ENCODE results near the gene POLA2.

POLA2 gene

GRCh38 chr11:65279279-65279678 is 17.5 kb downstream of the POLA2 start:
- DNase-seq (ENCODE audit: extremely low read depth, low read depth): no peak
- TF ChIP-seq, protein P1, sequence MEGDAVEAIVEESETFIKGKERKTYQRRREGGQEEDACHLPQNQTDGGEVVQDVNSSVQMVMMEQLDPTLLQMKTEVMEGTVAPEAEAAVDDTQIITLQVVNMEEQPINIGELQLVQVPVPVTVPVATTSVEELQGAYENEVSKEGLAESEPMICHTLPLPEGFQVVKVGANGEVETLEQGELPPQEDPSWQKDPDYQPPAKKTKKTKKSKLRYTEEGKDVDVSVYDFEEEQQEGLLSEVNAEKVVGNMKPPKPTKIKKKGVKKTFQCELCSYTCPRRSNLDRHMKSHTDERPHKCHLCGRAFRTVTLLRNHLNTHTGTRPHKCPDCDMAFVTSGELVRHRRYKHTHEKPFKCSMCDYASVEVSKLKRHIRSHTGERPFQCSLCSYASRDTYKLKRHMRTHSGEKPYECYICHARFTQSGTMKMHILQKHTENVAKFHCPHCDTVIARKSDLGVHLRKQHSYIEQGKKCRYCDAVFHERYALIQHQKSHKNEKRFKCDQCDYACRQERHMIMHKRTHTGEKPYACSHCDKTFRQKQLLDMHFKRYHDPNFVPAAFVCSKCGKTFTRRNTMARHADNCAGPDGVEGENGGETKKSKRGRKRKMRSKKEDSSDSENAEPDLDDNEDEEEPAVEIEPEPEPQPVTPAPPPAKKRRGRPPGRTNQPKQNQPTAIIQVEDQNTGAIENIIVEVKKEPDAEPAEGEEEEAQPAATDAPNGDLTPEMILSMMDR (IDR thresholded peaks at IDR 0.05; ENCODE audit: low read depth, low read length): no peak

GRCh38 chr11:65279741-65280440 is 18.1 kb downstream of the POLA2 start:
- TF ChIP-seq, protein P1 (IDR thresholded peaks at IDR 0.05; ENCODE audit: low read depth, low read length): no peak
- DNase-seq (ENCODE audit: extremely low read depth, low read depth): peak; percentile 61

DNA sequence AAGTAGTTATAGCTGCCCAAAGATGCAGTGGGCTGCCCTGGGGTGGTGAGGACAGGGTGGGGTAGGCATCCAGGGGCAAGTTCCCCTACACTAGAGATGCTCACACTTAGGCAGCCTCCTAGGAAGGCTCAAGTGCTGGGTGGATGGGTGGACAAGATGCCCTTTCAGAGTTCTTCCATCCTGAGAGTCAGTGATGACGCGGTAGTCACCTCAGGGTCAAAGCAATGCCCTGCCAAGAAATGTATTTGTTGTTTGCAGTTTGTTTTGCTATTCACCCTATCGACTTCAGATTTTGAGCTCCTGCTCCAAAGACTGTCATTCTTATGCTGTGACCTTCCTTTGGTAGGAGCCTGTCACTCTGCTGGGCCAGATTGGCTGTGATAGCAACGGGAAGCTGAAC is 18.9 kb downstream of the POLA2 start:
- TF ChIP-seq, protein P1 (IDR thresholded peaks at IDR 0.05; ENCODE audit: low read depth, low read length): no peak
- DNase-seq (ENCODE audit: extremely low read depth, low read depth): no peak

DNA sequence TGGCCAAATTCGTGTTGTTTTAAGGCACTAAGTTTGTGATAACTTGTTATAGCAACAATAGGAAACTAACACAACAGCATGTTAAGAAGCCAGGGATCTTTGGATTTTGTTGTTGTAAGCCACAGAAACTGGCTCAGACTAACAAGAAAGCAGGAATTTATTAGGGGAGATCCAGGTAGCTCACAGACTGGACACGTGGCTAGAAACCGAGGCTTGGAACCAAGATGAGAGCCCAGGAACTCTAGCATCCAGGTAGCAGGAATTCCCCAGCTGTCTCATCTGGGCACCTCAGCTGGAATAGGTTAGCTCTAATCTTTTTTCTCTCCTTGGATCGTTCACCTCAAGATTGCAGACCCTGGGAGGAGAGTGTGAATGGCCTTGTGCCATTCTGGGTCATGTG is 24.9 kb downstream of the POLA2 start:
- TF ChIP-seq, protein P1 (IDR thresholded peaks at IDR 0.05; ENCODE audit: low read depth, low read length): no peak
- DNase-seq (ENCODE audit: extremely low read depth, low read depth): no peak

DNA sequence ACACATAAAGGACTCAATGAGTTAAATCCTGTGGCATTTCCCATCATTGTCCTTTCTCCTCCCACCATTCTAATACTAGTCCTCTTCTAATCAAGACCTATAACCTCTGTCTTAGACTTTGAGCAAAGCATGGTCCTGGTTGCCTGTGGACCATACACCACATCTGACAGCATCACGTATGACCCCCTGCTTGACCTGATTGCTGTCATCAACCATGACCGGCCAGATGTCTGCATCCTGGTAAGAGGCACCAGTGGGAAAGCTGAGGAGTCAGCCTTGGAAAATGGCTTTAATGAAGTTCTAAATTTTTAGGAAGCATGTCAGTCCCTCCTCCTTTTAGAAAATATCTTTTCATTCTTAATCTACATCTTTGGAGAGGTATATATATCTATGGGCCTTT is 25.8 kb downstream of the POLA2 start:
- TF ChIP-seq, protein P1 (IDR thresholded peaks at IDR 0.05; ENCODE audit: low read depth, low read length): no peak
- no peak for DNase-seq (ENCODE audit: extremely low read depth, low read depth)

- DNase-seq (ENCODE audit: extremely low read depth, low read depth): peak; percentile 37
- TF ChIP-seq, protein P1 (IDR thresholded peaks at IDR 0.05; ENCODE audit: low read depth, low read length): no peak
These were observed 27.2 kb downstream of the POLA2 start for GRCh38 chr11:65288706-65289536.
